ENCODE results near the gene TPRN. TPM values are rescaled to one million over a fixed set of nuclear protein-coding genes. Genes with fewer than 3 reads are reported as not detected.

TPRN gene
- total RNA-seq, 1 donor from 2014 or later: 3.4 TPM

GRCh38 chr9:137160054-137160425 lies 40.5 kb downstream of the TPRN start:
- no peak overlapping the region for H3K27ac ChIP-seq
- H3K27me3 Mint-ChIP-seq (ENCODE audit: insufficient read depth, low read depth): peaks cover 72% of the 10 kb centered on the region
- no peak overlapping the region for H3K27ac Mint-ChIP-seq
- H3K9me3 Mint-ChIP-seq: no peaks in the 10 kb centered on the region
- H3K27me3 ChIP-seq: peaks cover 100% of the 10 kb centered on the region
- H4K20me1 ChIP-seq (ENCODE audit: low read depth): peaks cover 39% of the 10 kb centered on the region
- peaks cover 8% of the 10 kb centered on the region for H3K4me1 ChIP-seq
- H3K36me3 Mint-ChIP-seq: peaks cover 1% of the 10 kb centered on the region
- H3K4me3 ChIP-seq: no peak overlapping the region
- TF ChIP-seq EZH2 (IDR thresholded peaks at IDR 0.05) (no peak), EZH2phosphoT487 (IDR thresholded peaks at IDR 0.05) (peak; percentile 44)
- H2AFZ ChIP-seq (replicated peaks): no peak overlapping the region
- no peak overlapping the region for H3K9ac ChIP-seq
- no peaks in the 10 kb centered on the region for H3K36me3 ChIP-seq
- H3F3A ChIP-seq (ENCODE audit: low read depth): peaks cover 3% of the 10 kb centered on the region
- no peak overlapping the region for H3K4me3 Mint-ChIP-seq
- no peaks in the 10 kb centered on the region for H3K9me3 ChIP-seq (ENCODE audit: low read depth)
- peaks cover 6% of the 10 kb centered on the region for H3K4me1 Mint-ChIP-seq
- H3K4me2 ChIP-seq: no peak overlapping the region
- H3K79me2 ChIP-seq (ENCODE audit: low read depth): no peaks in the 10 kb centered on the region
- no peak for DNase-seq (ENCODE audit: low spot score)

GRCh38 chr9:137159105-137160053 lies 41.2 kb downstream of the TPRN start:
- no peak overlapping the region for H3K27ac ChIP-seq
- TF ChIP-seq CTCF (IDR thresholded peaks at IDR 0.05): no peak
- peak; percentile 20 for TF ChIP-seq EZH2phosphoT487 (IDR thresholded peaks at IDR 0.05)

GRCh38 chr9:137158625-137159024 lies 41.9 kb downstream of the TPRN start:
- TF ChIP-seq CTCF (IDR thresholded peaks at IDR 0.05): no peak
- TF ChIP-seq EZH2 (IDR thresholded peaks at IDR 0.05): no peak
- TF ChIP-seq EZH2phosphoT487 (IDR thresholded peaks at IDR 0.05): no peak
- Histone ChIP-seq H3K4me1 (peaks cover 8% of the 10 kb centered on the region), H3F3A (ENCODE audit: low read depth) (peaks cover 3% of the 10 kb centered on the region), H3K36me3 (no peaks in the 10 kb centered on the region), H3K4me2 (no peak overlapping the region), H3K79me2 (ENCODE audit: low read depth) (no peaks in the 10 kb centered on the region), H3K27me3 (peaks cover 96% of the 10 kb centered on the region), H2AFZ (replicated peaks) (no peak overlapping the region), H3K9ac (no peak overlapping the region), H3K9me3 (ENCODE audit: low read depth) (no peaks in the 10 kb centered on the region), H3K27ac (no peak overlapping the region), H3K4me3 (no peak overlapping the region), H4K20me1 (ENCODE audit: low read depth) (peaks cover 25% of the 10 kb centered on the region)
- DNase-seq (ENCODE audit: low spot score): no peak
- H3K36me3 Mint-ChIP-seq: peaks cover 1% of the 10 kb centered on the region
- no peak overlapping the region for H3K4me3 Mint-ChIP-seq
- H3K27ac Mint-ChIP-seq: no peak overlapping the region
- H3K27me3 Mint-ChIP-seq (ENCODE audit: insufficient read depth, low read depth): peaks cover 67% of the 10 kb centered on the region
- no peaks in the 10 kb centered on the region for H3K9me3 Mint-ChIP-seq
- peaks cover 6% of the 10 kb centered on the region for H3K4me1 Mint-ChIP-seq

More at GRCh38 chr9:137159105-137160053, 41.2 kb downstream of the TPRN start:
- Histone ChIP-seq H3K36me3 (no peaks in the 10 kb centered on the region), H3K4me1 (peaks cover 8% of the 10 kb centered on the region), H4K20me1 (ENCODE audit: low read depth) (peaks cover 33% of the 10 kb centered on the region), H3K9me3 (ENCODE audit: low read depth) (no peaks in the 10 kb centered on the region), H3K9ac (no peak overlapping the region), H3K79me2 (ENCODE audit: low read depth) (no peaks in the 10 kb centered on the region), H3K4me3 (no peak overlapping the region), H3K27me3 (peaks cover 100% of the 10 kb centered on the region), H3K4me2 (no peak overlapping the region), H3F3A (ENCODE audit: low read depth) (peaks cover 3% of the 10 kb centered on the region), H2AFZ (replicated peaks) (no peak overlapping the region)
- Mint-ChIP-seq H3K9me3 (no peaks in the 10 kb centered on the region), H3K27ac (peak overlapping the region; percentile 67), H3K4me1 (peaks cover 6% of the 10 kb centered on the region), H3K27me3 (ENCODE audit: insufficient read depth, low read depth) (peaks cover 72% of the 10 kb centered on the region), H3K36me3 (peaks cover 1% of the 10 kb centered on the region), H3K4me3 (no peak overlapping the region)
- DNase-seq (ENCODE audit: low spot score): no peak

Data from neural progenitor cell (in vitro differentiated cells).